Measurements from ENCODE around the gene LRP3.

DNA sequence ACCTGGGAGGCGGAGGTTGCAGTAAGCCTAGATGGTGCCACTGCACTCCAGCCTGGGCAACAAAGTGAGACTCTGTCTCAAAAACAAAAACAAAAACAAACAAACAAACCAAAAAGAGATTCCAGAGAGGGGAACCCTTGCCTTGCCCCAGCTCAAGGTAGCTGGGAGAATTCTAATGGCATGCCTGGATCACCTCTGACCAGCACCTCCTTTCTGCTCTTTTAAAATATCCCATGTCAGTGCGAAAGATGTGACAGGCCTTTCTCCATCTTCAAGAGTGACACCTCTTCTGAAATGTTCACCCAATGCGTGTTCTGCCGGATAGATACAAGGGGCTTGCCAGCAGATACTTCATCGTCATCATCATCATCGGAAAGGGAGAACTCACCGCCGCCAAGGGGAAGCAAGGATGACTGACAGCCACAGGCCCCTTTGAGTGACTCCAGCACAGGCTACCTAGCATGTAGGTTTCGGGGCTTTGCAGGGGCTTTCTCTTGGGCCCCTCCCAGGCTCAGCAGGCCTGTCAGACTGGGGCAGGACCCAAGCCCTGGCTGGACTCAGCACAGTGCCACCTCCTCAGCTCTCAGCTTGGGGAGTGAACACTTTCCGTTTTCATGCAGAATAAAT is 18.9 kb upstream of the LRP3 start:
- TF ChIP-seq, protein P1, sequence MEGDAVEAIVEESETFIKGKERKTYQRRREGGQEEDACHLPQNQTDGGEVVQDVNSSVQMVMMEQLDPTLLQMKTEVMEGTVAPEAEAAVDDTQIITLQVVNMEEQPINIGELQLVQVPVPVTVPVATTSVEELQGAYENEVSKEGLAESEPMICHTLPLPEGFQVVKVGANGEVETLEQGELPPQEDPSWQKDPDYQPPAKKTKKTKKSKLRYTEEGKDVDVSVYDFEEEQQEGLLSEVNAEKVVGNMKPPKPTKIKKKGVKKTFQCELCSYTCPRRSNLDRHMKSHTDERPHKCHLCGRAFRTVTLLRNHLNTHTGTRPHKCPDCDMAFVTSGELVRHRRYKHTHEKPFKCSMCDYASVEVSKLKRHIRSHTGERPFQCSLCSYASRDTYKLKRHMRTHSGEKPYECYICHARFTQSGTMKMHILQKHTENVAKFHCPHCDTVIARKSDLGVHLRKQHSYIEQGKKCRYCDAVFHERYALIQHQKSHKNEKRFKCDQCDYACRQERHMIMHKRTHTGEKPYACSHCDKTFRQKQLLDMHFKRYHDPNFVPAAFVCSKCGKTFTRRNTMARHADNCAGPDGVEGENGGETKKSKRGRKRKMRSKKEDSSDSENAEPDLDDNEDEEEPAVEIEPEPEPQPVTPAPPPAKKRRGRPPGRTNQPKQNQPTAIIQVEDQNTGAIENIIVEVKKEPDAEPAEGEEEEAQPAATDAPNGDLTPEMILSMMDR (IDR thresholded peaks at IDR 0.05; ENCODE audit: low read length): no peak
- TF ChIP-seq EZH2phosphoT487 (IDR thresholded peaks at IDR 0.05; ENCODE audit: low read length) (no peak), EZH2 (optimal IDR thresholded peaks at IDR 0.05; ENCODE audit: low read depth, low read length) (no peak)

Data from MM.1S (cell line).